ENCODE data around the gene CAMK4.

DNA sequence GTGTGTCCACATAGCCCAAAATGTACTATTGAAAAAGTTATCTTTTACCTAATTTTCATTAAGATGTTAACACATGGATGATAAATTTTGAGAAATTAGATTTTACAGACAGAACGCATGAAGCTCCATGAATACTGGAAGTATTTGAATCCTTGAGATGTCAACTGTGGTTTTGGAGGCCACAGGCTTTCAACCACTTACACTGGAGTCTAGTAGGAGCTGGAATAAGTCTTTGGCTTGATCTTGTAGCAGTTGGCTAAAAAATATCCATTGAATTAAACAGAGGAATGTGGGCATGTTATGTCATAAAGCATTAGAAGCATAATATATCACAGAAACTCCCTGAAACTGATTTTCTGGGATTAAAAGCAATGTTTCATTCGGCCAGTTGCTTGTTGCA lies 52.9 kb downstream of the CAMK4 start:
- TF ChIP-seq, protein P1, sequence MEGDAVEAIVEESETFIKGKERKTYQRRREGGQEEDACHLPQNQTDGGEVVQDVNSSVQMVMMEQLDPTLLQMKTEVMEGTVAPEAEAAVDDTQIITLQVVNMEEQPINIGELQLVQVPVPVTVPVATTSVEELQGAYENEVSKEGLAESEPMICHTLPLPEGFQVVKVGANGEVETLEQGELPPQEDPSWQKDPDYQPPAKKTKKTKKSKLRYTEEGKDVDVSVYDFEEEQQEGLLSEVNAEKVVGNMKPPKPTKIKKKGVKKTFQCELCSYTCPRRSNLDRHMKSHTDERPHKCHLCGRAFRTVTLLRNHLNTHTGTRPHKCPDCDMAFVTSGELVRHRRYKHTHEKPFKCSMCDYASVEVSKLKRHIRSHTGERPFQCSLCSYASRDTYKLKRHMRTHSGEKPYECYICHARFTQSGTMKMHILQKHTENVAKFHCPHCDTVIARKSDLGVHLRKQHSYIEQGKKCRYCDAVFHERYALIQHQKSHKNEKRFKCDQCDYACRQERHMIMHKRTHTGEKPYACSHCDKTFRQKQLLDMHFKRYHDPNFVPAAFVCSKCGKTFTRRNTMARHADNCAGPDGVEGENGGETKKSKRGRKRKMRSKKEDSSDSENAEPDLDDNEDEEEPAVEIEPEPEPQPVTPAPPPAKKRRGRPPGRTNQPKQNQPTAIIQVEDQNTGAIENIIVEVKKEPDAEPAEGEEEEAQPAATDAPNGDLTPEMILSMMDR (IDR thresholded peaks at IDR 0.05) = no peak
- TF ChIP-seq POLR2A (IDR thresholded peaks at IDR 0.05) (no peak), POLR2AphosphoS5 (IDR thresholded peaks at IDR 0.05) (no peak), EP300 (IDR thresholded peaks at IDR 0.05; ENCODE audit: low read depth) (no peak)

Measured in transverse colon (tissue), 4 donors.